ENCODE results near the gene USP9Y. TPM values are rescaled to one million over a fixed set of nuclear protein-coding genes. Genes with fewer than 3 reads are reported as not detected.

The USP9Y gene
- polyA plus RNA-seq, 1 experiment: 20.9 TPM

DNA sequence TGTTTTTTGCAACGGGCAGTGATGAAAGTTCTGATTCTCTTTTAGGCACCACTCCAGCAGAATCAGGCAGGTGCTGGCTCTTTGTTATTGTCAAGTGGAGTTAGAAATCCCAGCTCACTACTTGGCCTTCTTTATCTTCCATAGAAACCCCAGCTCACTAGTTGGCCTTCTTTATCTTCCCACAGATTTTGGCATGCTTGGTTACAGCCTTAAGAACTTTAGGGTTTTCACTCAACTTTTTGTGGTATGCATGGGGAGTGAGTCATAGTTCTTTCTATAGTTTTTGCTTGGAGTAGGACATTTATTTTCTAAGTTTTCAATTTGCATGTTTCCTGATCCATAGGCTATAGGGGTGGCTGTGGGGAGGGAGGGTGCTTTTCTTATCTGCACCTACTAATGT lies 55.0 kb downstream of the USP9Y start:
- CTCF ChIA-PET: interaction anchor here (0.6 kb wide), 1 partner anchor 12 kb away, joined by 5 read pairs; no protein-coding TSS in a partner anchor
- H3K27me3 ChIP-seq (ENCODE audit: control insufficient read depth, insufficient read depth, low read length): no peaks in the 10 kb centered on the region
- no peak for TF ChIP-seq CTCF (IDR thresholded peaks at IDR 0.05; ENCODE audit: insufficient read depth, low read depth, low read length)
- POLR2A ChIA-PET: no interaction called here
- DNase-seq (ENCODE audit: low read depth): no peak
- H3K4me3 ChIP-seq (ENCODE audit: low read depth, low read length): no peak overlapping the region
- no peaks in the 10 kb centered on the region for H3K36me3 ChIP-seq (ENCODE audit: control insufficient read depth, insufficient read depth, low read length)

DNA sequence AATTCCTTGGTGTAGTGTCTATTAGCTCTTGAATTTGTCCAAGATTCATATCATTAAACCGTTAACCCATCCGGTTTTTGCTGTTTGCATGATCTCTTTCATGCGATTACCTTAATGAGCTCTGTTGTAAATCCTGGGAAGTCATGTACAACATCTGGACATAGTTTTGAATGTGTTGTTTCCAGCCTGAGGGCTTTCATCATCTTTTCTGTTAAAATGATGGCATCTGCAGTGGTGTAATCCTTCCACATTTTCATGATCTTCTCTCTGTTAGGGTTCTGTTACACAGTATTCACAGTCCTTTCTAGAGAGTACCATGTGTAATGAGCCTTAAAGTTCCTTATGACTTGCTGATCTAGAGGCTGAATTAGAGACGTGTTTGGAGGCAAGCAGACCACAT lies 64.9 kb downstream of the USP9Y start:
- DNase-seq (ENCODE audit: low read depth): peak; percentile 33
- Histone ChIP-seq H3K4me3 (ENCODE audit: low read depth, low read length) (no peak overlapping the region), H3K27me3 (ENCODE audit: control insufficient read depth, insufficient read depth, low read length) (no peaks in the 10 kb centered on the region), H3K36me3 (ENCODE audit: control insufficient read depth, insufficient read depth, low read length) (no peaks in the 10 kb centered on the region)
- no peak for TF ChIP-seq CTCF (IDR thresholded peaks at IDR 0.05; ENCODE audit: insufficient read depth, low read depth, low read length)
- ChIA-PET POLR2A (interaction anchor here (0.6 kb wide), 1 partner anchor 9 kb away, joined by 4 read pairs; no protein-coding TSS in a partner anchor), CTCF (no interaction called here)

GRCh38 chrY:12784521-12784920 lies 83.5 kb downstream of the USP9Y start:
- CTCF ChIA-PET: no interaction called here
- H3K27me3 ChIP-seq (ENCODE audit: control insufficient read depth, insufficient read depth, low read length): no peaks in the 10 kb centered on the region

GRCh38 chrY:12793999-12794398 lies 93.0 kb downstream of the USP9Y start:
- ChIA-PET POLR2A (no interaction called here), CTCF (no interaction called here)
- no peak for DNase-seq (ENCODE audit: low read depth)
- Histone ChIP-seq H3K36me3 (ENCODE audit: control insufficient read depth, insufficient read depth, low read length) (peaks cover 1% of the 10 kb centered on the region; the same call in 1 of the 2 replicates), H3K27me3 (ENCODE audit: control insufficient read depth, insufficient read depth, low read length) (no peaks in the 10 kb centered on the region), H3K4me3 (ENCODE audit: low read depth, low read length) (no peak overlapping the region)
- no peak for TF ChIP-seq CTCF (IDR thresholded peaks at IDR 0.05; ENCODE audit: insufficient read depth, low read depth, low read length)

More at GRCh38 chrY:12784521-12784920, 83.5 kb downstream of the USP9Y start:
- POLR2A ChIA-PET: no interaction called here
- no peak for TF ChIP-seq CTCF (IDR thresholded peaks at IDR 0.05; ENCODE audit: insufficient read depth, low read depth, low read length)
- DNase-seq (ENCODE audit: low read depth): no peak
- no peak overlapping the region for H3K4me3 ChIP-seq (ENCODE audit: low read depth, low read length)
- H3K36me3 ChIP-seq (ENCODE audit: control insufficient read depth, insufficient read depth, low read length): no peaks in the 10 kb centered on the region

GRCh38 chrY:12808046-12808445 lies 107.0 kb downstream of the USP9Y start:
- H3K36me3 ChIP-seq (ENCODE audit: control insufficient read depth, insufficient read depth, low read length): peaks cover 1% of the 10 kb centered on the region; the same call in 1 of the 2 replicates
- DNase-seq (ENCODE audit: low read depth): no peak
- H3K4me3 ChIP-seq (ENCODE audit: low read depth, low read length): no peak overlapping the region
- TF ChIP-seq CTCF (IDR thresholded peaks at IDR 0.05; ENCODE audit: insufficient read depth, low read depth, low read length): no peak
- ChIA-PET CTCF (interaction anchor here (0.8 kb wide), 1 partner anchor 10 kb away, joined by 3 read pairs; no protein-coding TSS in a partner anchor), POLR2A (no interaction called here)
- no peaks in the 10 kb centered on the region for H3K27me3 ChIP-seq (ENCODE audit: control insufficient read depth, insufficient read depth, low read length)
